Gastrocnemius medialis (tissue), 4 donors: ENCODE data around the gene CHST11.

Source experiments
- CTCF ChIP-seq, 5 experiments: fragments of 450-650 bp in 3 of 5; fragments of 200-600 bp in 2 of 5; sonication (generic) in 2 of 5; IDR thresholded peaks in 4 of 5; conservative IDR thresholded peaks in 1 of 5; 1 replicate in 4 of 5; 2 replicates in 1 of 5; pipeline ENCODE4 v1.5.1; 2016 to 2019; ENCODE audit warnings: antibody characterized with exemption in 5 of 5, mild to moderate bottlenecking in 3 of 5, moderate library complexity in 3 of 5
- POLR2A ChIP-seq, 2 donors: fragments of 450-650 bp; IDR thresholded peaks; one replicate each; pipeline ENCODE4 v1.6.1; 2017; ENCODE audit warnings: antibody characterized with exemption in 2 of 2, mild to moderate bottlenecking in 2 of 2, moderate library complexity in 2 of 2

GRCh38 chr12:104735801-104736200 is 279.1 kb downstream of the CHST11 start:
- TF ChIP-seq CTCF (IDR thresholded peaks at IDR 0.05 in 4 of 5, conservative IDR thresholded peaks at IDR 0.05 in 1 of 5), result no peak
- TF ChIP-seq POLR2A (IDR thresholded peaks at IDR 0.05), result no peak
